GM12878 (cell line): ENCODE data around the gene PVRIG. TPM values are rescaled to one million over a fixed set of nuclear protein-coding genes. Genes with fewer than 3 reads are reported as not detected.

Source experiments
- JUNB ChIP-seq: IDR thresholded peaks from 2 replicates; pipeline ENCODE4 v1.6.1; 2016; ENCODE audit warnings: antibody characterized with exemption, mild to moderate bottlenecking
- MTA3 ChIP-seq: IDR thresholded peaks from 2 replicates; pipeline ENCODE4 v1.6.1; 2012; ENCODE audit warnings: low read length, inconsistent platforms, borderline replicate concordance
- PBX3 ChIP-seq: IDR thresholded peaks from 2 replicates; pipeline ENCODE4 v1.6.1; 2011; ENCODE audit warnings: mild to moderate bottlenecking, low read depth, low read length, moderate library complexity; ENCODE audit not compliant: insufficient replicate concordance
- RB1 ChIP-seq: fragments of 450-650 bp; formaldehyde crosslinking; IDR thresholded peaks from 2 replicates; pipeline ENCODE4 v1.6.1; 2017; ENCODE audit warnings: mild to moderate bottlenecking, borderline replicate concordance
- SP1 ChIP-seq: IDR thresholded peaks from one replicate; pipeline ENCODE4 v1.6.1; 2011; ENCODE audit warnings: low read depth, low read length
- YY1 ChIP-seq: IDR thresholded peaks from 2 replicates; pipeline ENCODE4 v1.6.1; 2011; ENCODE audit warnings: low read depth, mild to moderate bottlenecking, low read length
- ZBTB40 ChIP-seq: fragments of 450-650 bp; IDR thresholded peaks from 2 replicates; pipeline ENCODE4 v1.6.1; 2016; ENCODE audit warnings: mild to moderate bottlenecking, moderate library complexity, borderline replicate concordance
- ZNF384 ChIP-seq: IDR thresholded peaks from 2 replicates; pipeline ENCODE4 v1.6.1; 2012; ENCODE audit warnings: low read depth, mild to moderate bottlenecking, low read length, improper control_type of control experiment, borderline replicate concordance
- polyA plus RNA-seq, 11 experiments: library from polyadenylated mRNA; depleted of rRNA in 4 of 11; unstranded in 6 of 11; stranded (reverse) in 5 of 11; fragments of >200 nt; fragmentation: Nextera tagmentation in 4 of 11; fragmentation: Illumina TruSeq in 1 of 11; extraction: Ambion mirVana in 4 of 11; extraction: Trizol in 1 of 11; gene quantifications; 1 replicate in 1 of 11; 2 replicates in 10 of 11; pipeline versions ENCODE4 v1.2.1 to v1.2.3, GENCODE V29; 2011 to 2016; ENCODE audit warnings: inconsistent platforms in 2 of 11, missing spikeins in 2 of 11, low read depth in 1 of 11
- total RNA-seq, 4 experiments: library from RNA; depleted of rRNA in 3 of 4; stranded (reverse); fragments of >200 nt in 3 of 4; fragmentation: Illumina TruSeq in 1 of 4; extraction: Trizol in 1 of 4; gene quantifications; 2 replicates each; pipeline versions ENCODE4 v1.2.1 to v1.2.3, GENCODE V29; 2013 to 2021
- TF ChIP-seq, protein P1 (sequence below): IDR thresholded peaks from 2 replicates; pipeline ENCODE4 v1.6.1; 2012; ENCODE audit warnings: low read length, inconsistent platforms
- TF ChIP-seq, protein P2 (sequence below), 3 experiments: IDR thresholded peaks in 2 of 3; conservative IDR thresholded peaks in 1 of 3; 2 replicates each; pipeline ENCODE4 v1.5.1; 2011; ENCODE audit warnings: low read depth in 3 of 3, low read length in 3 of 3, mild to moderate bottlenecking in 3 of 3, control low read depth in 2 of 3, moderate library complexity in 2 of 3, inconsistent platforms in 1 of 3, mixed read lengths in 1 of 3; ENCODE audit not compliant: control insufficient read depth in 2 of 3, insufficient read depth in 1 of 3; ENCODE audit errors: extremely low read depth in 1 of 3
- TF ChIP-seq, protein P3 (sequence below): fragments of 450-650 bp; formaldehyde crosslinking; IDR thresholded peaks from 2 replicates; pipeline ENCODE4 v1.4.0; 2020; ENCODE audit warnings: mild to moderate bottlenecking, moderate library complexity
- TF ChIP-seq, protein P4 (sequence below): fragments of 450-650 bp; IDR thresholded peaks from 2 replicates; pipeline ENCODE4 v1.6.1; 2017; ENCODE audit warnings: mild to moderate bottlenecking, moderate library complexity

PVRIG gene
- total and polyA plus RNA-seq, 10 of the 15 experiments (the other 5 are each of a cell fraction or from before 2014, with no cell fraction given) = 1.3 to 44.0 (median 17.9) TPM

DNA sequence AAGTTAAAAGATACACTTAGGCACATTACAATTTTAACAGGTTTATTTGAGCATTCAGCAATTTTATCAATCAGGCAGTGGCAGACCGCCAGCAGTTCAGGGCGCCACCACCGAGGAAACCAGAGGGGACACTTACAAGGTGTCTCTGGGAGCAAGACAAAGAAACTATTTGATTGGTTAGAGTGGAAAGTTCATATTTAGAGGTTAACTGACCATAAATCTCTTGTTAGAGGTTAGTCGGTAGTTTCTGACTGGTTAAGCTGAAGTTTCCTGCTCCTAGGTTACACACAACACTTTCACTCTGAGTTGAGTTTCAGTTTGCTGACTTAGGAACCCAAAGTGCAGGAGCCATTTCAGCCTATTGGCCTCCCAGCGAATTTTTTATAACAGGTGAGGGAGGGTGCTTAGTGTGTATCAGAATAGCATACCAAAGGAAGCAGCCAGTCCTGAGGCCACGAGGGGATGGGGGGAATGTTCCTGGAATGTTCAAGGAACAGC is 10.8 kb upstream of the PVRIG start (continued):
- peak; percentile 59; the same call in 1 of the 2 replicates for TF ChIP-seq YY1
- no peak for TF ChIP-seq RB1
- TF ChIP-seq, protein P1, sequence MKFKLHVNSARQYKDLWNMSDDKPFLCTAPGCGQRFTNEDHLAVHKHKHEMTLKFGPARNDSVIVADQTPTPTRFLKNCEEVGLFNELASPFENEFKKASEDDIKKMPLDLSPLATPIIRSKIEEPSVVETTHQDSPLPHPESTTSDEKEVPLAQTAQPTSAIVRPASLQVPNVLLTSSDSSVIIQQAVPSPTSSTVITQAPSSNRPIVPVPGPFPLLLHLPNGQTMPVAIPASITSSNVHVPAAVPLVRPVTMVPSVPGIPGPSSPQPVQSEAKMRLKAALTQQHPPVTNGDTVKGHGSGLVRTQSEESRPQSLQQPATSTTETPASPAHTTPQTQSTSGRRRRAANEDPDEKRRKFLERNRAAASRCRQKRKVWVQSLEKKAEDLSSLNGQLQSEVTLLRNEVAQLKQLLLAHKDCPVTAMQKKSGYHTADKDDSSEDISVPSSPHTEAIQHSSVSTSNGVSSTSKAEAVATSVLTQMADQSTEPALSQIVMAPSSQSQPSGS = peak; percentile 53; the same call in 1 of the 2 replicates
- no peak for TF ChIP-seq ZBTB40
- no peak for TF ChIP-seq PBX3
- TF ChIP-seq MTA3 = peak; percentile 77
- TF ChIP-seq, protein P2, sequence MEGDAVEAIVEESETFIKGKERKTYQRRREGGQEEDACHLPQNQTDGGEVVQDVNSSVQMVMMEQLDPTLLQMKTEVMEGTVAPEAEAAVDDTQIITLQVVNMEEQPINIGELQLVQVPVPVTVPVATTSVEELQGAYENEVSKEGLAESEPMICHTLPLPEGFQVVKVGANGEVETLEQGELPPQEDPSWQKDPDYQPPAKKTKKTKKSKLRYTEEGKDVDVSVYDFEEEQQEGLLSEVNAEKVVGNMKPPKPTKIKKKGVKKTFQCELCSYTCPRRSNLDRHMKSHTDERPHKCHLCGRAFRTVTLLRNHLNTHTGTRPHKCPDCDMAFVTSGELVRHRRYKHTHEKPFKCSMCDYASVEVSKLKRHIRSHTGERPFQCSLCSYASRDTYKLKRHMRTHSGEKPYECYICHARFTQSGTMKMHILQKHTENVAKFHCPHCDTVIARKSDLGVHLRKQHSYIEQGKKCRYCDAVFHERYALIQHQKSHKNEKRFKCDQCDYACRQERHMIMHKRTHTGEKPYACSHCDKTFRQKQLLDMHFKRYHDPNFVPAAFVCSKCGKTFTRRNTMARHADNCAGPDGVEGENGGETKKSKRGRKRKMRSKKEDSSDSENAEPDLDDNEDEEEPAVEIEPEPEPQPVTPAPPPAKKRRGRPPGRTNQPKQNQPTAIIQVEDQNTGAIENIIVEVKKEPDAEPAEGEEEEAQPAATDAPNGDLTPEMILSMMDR (IDR thresholded peaks at IDR 0.05 in 2 of 3, conservative IDR thresholded peaks at IDR 0.05 in 1 of 3; ENCODE audit: control insufficient read depth in 2 of 3, extremely low read depth in 1 of 3, insufficient read depth in 1 of 3, low read depth in 3 of 3, low read length in 3 of 3) = peak in 1 of 3 experiments; percentile 25; a peak in 1 of 6 replicates
- TF ChIP-seq, protein P3, sequence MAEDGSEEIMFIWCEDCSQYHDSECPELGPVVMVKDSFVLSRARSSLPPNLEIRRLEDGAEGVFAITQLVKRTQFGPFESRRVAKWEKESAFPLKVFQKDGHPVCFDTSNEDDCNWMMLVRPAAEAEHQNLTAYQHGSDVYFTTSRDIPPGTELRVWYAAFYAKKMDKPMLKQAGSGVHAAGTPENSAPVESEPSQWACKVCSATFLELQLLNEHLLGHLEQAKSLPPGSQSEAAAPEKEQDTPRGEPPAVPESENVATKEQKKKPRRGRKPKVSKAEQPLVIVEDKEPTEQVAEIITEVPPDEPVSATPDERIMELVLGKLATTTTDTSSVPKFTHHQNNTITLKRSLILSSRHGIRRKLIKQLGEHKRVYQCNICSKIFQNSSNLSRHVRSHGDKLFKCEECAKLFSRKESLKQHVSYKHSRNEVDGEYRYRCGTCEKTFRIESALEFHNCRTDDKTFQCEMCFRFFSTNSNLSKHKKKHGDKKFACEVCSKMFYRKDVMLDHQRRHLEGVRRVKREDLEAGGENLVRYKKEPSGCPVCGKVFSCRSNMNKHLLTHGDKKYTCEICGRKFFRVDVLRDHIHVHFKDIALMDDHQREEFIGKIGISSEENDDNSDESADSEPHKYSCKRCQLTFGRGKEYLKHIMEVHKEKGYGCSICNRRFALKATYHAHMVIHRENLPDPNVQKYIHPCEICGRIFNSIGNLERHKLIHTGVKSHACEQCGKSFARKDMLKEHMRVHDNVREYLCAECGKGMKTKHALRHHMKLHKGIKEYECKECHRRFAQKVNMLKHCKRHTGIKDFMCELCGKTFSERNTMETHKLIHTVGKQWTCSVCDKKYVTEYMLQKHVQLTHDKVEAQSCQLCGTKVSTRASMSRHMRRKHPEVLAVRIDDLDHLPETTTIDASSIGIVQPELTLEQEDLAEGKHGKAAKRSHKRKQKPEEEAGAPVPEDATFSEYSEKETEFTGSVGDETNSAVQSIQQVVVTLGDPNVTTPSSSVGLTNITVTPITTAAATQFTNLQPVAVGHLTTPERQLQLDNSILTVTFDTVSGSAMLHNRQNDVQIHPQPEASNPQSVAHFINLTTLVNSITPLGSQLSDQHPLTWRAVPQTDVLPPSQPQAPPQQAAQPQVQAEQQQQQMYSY (CRISPR knock-in tag) = no peak
- peak; percentile 96 for TF ChIP-seq ZNF384
- TF ChIP-seq, protein P4, sequence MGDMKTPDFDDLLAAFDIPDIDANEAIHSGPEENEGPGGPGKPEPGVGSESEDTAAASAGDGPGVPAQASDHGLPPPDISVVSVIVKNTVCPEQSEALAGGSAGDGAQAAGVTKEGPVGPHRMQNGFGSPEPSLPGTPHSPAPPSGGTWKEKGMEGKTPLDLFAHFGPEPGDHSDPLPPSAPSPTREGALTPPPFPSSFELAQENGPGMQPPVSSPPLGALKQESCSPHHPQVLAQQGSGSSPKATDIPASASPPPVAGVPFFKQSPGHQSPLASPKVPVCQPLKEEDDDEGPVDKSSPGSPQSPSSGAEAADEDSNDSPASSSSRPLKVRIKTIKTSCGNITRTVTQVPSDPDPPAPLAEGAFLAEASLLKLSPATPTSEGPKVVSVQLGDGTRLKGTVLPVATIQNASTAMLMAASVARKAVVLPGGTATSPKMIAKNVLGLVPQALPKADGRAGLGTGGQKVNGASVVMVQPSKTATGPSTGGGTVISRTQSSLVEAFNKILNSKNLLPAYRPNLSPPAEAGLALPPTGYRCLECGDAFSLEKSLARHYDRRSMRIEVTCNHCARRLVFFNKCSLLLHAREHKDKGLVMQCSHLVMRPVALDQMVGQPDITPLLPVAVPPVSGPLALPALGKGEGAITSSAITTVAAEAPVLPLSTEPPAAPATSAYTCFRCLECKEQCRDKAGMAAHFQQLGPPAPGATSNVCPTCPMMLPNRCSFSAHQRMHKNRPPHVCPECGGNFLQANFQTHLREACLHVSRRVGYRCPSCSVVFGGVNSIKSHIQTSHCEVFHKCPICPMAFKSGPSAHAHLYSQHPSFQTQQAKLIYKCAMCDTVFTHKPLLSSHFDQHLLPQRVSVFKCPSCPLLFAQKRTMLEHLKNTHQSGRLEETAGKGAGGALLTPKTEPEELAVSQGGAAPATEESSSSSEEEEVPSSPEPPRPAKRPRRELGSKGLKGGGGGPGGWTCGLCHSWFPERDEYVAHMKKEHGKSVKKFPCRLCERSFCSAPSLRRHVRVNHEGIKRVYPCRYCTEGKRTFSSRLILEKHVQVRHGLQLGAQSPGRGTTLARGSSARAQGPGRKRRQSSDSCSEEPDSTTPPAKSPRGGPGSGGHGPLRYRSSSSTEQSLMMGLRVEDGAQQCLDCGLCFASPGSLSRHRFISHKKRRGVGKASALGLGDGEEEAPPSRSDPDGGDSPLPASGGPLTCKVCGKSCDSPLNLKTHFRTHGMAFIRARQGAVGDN = peak; percentile 84
- peak; percentile 17 for TF ChIP-seq SP1
- peak; percentile 73 for TF ChIP-seq JUNB
